Endothelial cell of umbilical vein (primary cell): Measurements from ENCODE around the gene UPF1. TPM values are rescaled to one million over a fixed set of nuclear protein-coding genes. Genes with fewer than 3 reads are reported as not detected.

Experiments
- BruUV-seq: library from RNA; stranded (reverse); fragments of 400-500 nt; replicated peaks from 2 replicates; lab custom pipeline; 2021; lab: Mats Ljungman, UMichigan
- CTCF ChIA-PET: fragments of 300-600, 350-600 bp; sonication (Branson Sonifier 250); formaldehyde crosslinking; loops from one replicate; lab custom pipeline; 2021; ENCODE audit warnings: antibody characterized with exemption, inconsistent platforms; lab: Charles Lee
- POLR2A ChIA-PET: fragments of 300-600, 350-600 bp; sonication (Branson Sonifier 250); formaldehyde crosslinking; loops from one replicate; lab custom pipeline; 2021; ENCODE audit warnings: antibody characterized with exemption, inconsistent platforms; lab: Charles Lee
- DNase-seq: peaks from one replicate; pipeline ENCODE4 v3.0.0-alpha.2; 2011; ENCODE audit warnings: low read depth, low spot score
- FAIRE-seq: peaks from 2 replicates; lab custom pipeline; 2011; peaks lifted over from hg19 to GRCh38; lab: Jason Lieb, UNC
- H2AFZ ChIP-seq: 2 replicates; pipeline ENCODE4 v1.6.0; 2012; ENCODE audit warnings: low read depth, low read length, control low read depth, inconsistent platforms
- H3K27ac ChIP-seq: 2 replicates; pipeline ENCODE4 v1.5.1; 2011; ENCODE audit warnings: low read depth, mild to moderate bottlenecking, control low read depth, low read length, moderate library complexity; ENCODE audit not compliant: insufficient read depth
- H3K27me3 ChIP-seq, 2 experiments: 2 replicates each; pipeline versions ENCODE4 v1.6.0 to v1.6.1; 2011; ENCODE audit warnings: low read length in 2 of 2, mixed read lengths in 1 of 2; ENCODE audit not compliant: control insufficient read depth in 2 of 2, insufficient read depth in 2 of 2
- H3K36me3 ChIP-seq, 2 experiments: 2 replicates in 1 of 2; 3 replicates in 1 of 2; pipeline ENCODE4 v1.5.1; 2011; ENCODE audit warnings: low read length in 2 of 2, mild to moderate bottlenecking in 1 of 2, moderate library complexity in 1 of 2; ENCODE audit not compliant: control insufficient read depth in 2 of 2, insufficient read depth in 2 of 2; ENCODE audit errors: extremely low read depth in 1 of 2
- H3K4me1 ChIP-seq: 3 replicates; pipeline ENCODE4 v1.5.1; 2011; ENCODE audit warnings: mild to moderate bottlenecking, low read length; ENCODE audit not compliant: control insufficient read depth, insufficient read depth; ENCODE audit errors: extremely low read depth
- H3K4me2 ChIP-seq: 2 replicates; pipeline ENCODE4 v1.6.1; 2011; ENCODE audit warnings: low read length, control low read depth, mixed read lengths; ENCODE audit not compliant: insufficient read depth
- H3K4me3 ChIP-seq, 3 experiments: fragments of 200-600 bp in 1 of 3; sonication (generic), shearing (Covaris generic) in 1 of 3; replicated peaks in 1 of 3; 2 replicates each; pipeline ENCODE4 v1.5.1; 2011 to 2016; ENCODE audit warnings: control low read depth in 3 of 3, low read length in 3 of 3, mild to moderate bottlenecking in 2 of 3, inconsistent platforms in 1 of 3, low read depth in 1 of 3, moderate library complexity in 1 of 3; ENCODE audit not compliant: insufficient read depth in 1 of 3
- H3K79me2 ChIP-seq: 2 replicates; pipeline ENCODE4 v1.6.0; 2012; ENCODE audit warnings: low read length, inconsistent platforms; ENCODE audit not compliant: control insufficient read depth, insufficient read depth
- H3K9ac ChIP-seq: replicated peaks from 2 replicates; pipeline ENCODE3; 2011; ENCODE audit warnings: low read length, control low read depth; ENCODE audit not compliant: insufficient read depth; ENCODE audit errors: extremely low read depth
- H3K9me1 ChIP-seq: replicated peaks from 3 replicates; pipeline ENCODE4 v1.6.0; 2011; ENCODE audit warnings: mild to moderate bottlenecking, low read length; ENCODE audit not compliant: control insufficient read depth, insufficient read depth; ENCODE audit errors: extremely low read depth
- H3K9me3 ChIP-seq: replicated peaks from 2 replicates; pipeline ENCODE4 v1.5.1; 2012; ENCODE audit warnings: low read length, inconsistent platforms; ENCODE audit not compliant: control insufficient read depth, insufficient read depth
- H4K20me1 ChIP-seq: replicated peaks from 2 replicates; pipeline ENCODE3; 2011; ENCODE audit warnings: mild to moderate bottlenecking, low read length; ENCODE audit not compliant: control insufficient read depth, insufficient read depth; ENCODE audit errors: extremely low read depth
- CTCF ChIP-seq, 2 donors: IDR thresholded peaks; 1 replicate in 1 of 2; 2 replicates in 1 of 2; pipeline ENCODE4 v1.5.1; 2011; ENCODE audit warnings: low read length in 2 of 2, mild to moderate bottlenecking in 2 of 2, moderate library complexity in 2 of 2, control low read depth in 1 of 2, inconsistent platforms in 1 of 2, low read depth in 1 of 2; ENCODE audit not compliant: insufficient read depth in 1 of 2; ENCODE audit errors: extremely low read depth in 1 of 2
- EZH2 ChIP-seq: IDR thresholded peaks from 2 replicates; pipeline ENCODE4 v1.6.1; 2012; ENCODE audit warnings: borderline replicate concordance, low read depth, mild to moderate bottlenecking, moderate library complexity, low read length, inconsistent platforms; ENCODE audit not compliant: severe bottlenecking
- FOS ChIP-seq: IDR thresholded peaks from 2 replicates; pipeline ENCODE4 v1.6.1; 2011; ENCODE audit warnings: mild to moderate bottlenecking, low read length, moderate library complexity, borderline replicate concordance; ENCODE audit not compliant: insufficient read depth
- GATA2 ChIP-seq: IDR thresholded peaks from 2 replicates; pipeline ENCODE4 v1.7.0; 2011; ENCODE audit warnings: low read depth, mild to moderate bottlenecking, moderate library complexity, mixed read lengths, low read length; ENCODE audit not compliant: insufficient read length, insufficient read depth
- JUN ChIP-seq: IDR thresholded peaks from 2 replicates; pipeline ENCODE4 v1.6.1; 2011; ENCODE audit warnings: borderline replicate concordance, low read depth; ENCODE audit not compliant: insufficient read length, insufficient read depth
- MAX ChIP-seq: IDR thresholded peaks from 2 replicates; pipeline ENCODE4 v1.6.1; 2011; ENCODE audit not compliant: insufficient read depth, insufficient read length
- MYC ChIP-seq: IDR thresholded peaks from one replicate; pipeline ENCODE4 v1.6.1; 2011; ENCODE audit warnings: mild to moderate bottlenecking, low read depth, low read length
- POLR2A ChIP-seq: IDR thresholded peaks from 2 replicates; pipeline ENCODE4 v1.6.1; 2012; ENCODE audit warnings: low read depth, mild to moderate bottlenecking, control low read depth, low read length
- POLR2AphosphoS5 ChIP-seq: IDR thresholded peaks from 2 replicates; pipeline ENCODE4 v1.6.1; 2012; ENCODE audit warnings: low read depth, mild to moderate bottlenecking, control low read depth, low read length, moderate library complexity; ENCODE audit not compliant: insufficient read depth
- dilution Hi-C: fragments of 300-500 bp; cut with MboI; formaldehyde crosslinking; loops from one replicate; pipeline ENCODE4 v1.15.0; 2019; ENCODE audit warnings: low sequenced_read_pairs; ENCODE audit not compliant: extremely low pct_ligation_motif_present
- intact Hi-C: fragments of 100-400 bp; cut with micrococcal nuclease; formaldehyde crosslinking; loops from one replicate; pipeline ENCODE4 v1.10.0; 2022
- polyA plus RNA-seq, 4 experiments: library from polyadenylated mRNA; depleted of rRNA in 3 of 4; stranded (reverse) in 3 of 4; unstranded in 1 of 4; fragments of >200 nt; gene quantifications; 2 replicates each; pipeline versions ENCODE4 v1.2.1 to v1.2.3, GENCODE V29; 2011 to 2012; ENCODE audit warnings: missing spikeins in 1 of 4
- total RNA-seq: library from RNA; stranded (reverse); gene quantifications from 2 replicates; pipeline ENCODE4 v1.2.3, GENCODE V29; 2021

UPF1 gene
- total and polyA plus RNA-seq, 2 donors (not counting 3 experiments of a cell fraction or from before 2014, with no cell fraction given), result 65.9 to 68.2 TPM

DNA sequence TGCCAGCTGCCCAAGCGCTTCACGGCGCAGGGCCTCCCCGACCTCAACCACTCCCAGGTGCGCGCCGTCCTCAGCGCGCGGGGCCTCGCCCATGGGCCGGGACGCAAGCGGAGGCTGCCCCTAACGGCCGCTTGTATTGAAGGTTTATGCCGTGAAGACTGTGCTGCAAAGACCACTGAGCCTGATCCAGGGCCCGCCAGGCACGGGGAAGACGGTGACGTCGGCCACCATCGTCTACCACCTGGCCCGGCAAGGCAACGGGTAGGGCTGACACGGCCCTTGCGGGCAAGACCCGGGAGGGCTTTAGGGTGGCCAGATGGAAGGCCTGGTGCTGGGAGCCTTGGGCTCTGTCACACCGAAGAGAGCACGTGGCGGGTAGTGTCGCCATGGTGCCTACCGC lies 23.2 kb downstream of the UPF1 start:
- Histone ChIP-seq H4K20me1 (no peaks in the 10 kb centered on the region), H3K36me3 (peaks cover 25 to 66% of the 10 kb centered on the region in 2 experiments), H3K9me3 (no peaks in the 10 kb centered on the region), H3K9me1 (no peaks in the 10 kb centered on the region), H3K4me2 (no peak overlapping the region), H3K9ac (no peak overlapping the region), H2AFZ (no peak overlapping the region), H3K79me2 (peaks cover 9% of the 10 kb centered on the region), H3K4me1 (peaks cover 26% of the 10 kb centered on the region), H3K27me3 (no peaks in the 10 kb centered on the region), H3K4me3 (no peak overlapping the region), H3K27ac (no peak overlapping the region)
- dilution Hi-C loops (no loop called here), intact Hi-C loops (no loop called here)
- POLR2A ChIA-PET, result no interaction called here
- FAIRE-seq, result no peak
- no peak for TF ChIP-seq GATA2
- no peak for TF ChIP-seq FOS
- no peak for TF ChIP-seq EZH2
- no peak for DNase-seq
- BruUV-seq, result no TSS peak
- CTCF ChIA-PET, result interaction anchor here (0.8 to 2.1 kb wide), 3 partner anchors 8 to 17 kb away, joined by 3 to 9 read pairs (median 4); no protein-coding TSS in a partner anchor

- dilution Hi-C loops (no loop called here), intact Hi-C loops (no loop called here)
- FAIRE-seq, result no peak
- peaks cover 25 to 71% of the 10 kb centered on the region in 2 experiments for H3K36me3 ChIP-seq
- CTCF ChIA-PET, result interaction anchor here (0.8 to 2.1 kb wide), 12 partner anchors 7 to 266 kb away, joined by 3 to 11 read pairs (median 4); partner anchors contain the start of gene UPF1
- POLR2A ChIA-PET, result no interaction called here
- no peak for DNase-seq
- peaks cover 23% of the 10 kb centered on the region for H3K4me1 ChIP-seq
- no peak overlapping the region for H3K4me3 ChIP-seq
- TF ChIP-seq POLR2AphosphoS5, result no peak
- no peak for TF ChIP-seq CTCF (IDR thresholded peaks at IDR 0.05; ENCODE audit: extremely low read depth in 1 of 2, insufficient read depth in 1 of 2, low read depth in 1 of 2, low read length in 2 of 2)
- no peak for TF ChIP-seq FOS
- TF ChIP-seq POLR2A, result no peak
- no peak for TF ChIP-seq EZH2
- TF ChIP-seq MYC, result no peak
- no peak for TF ChIP-seq GATA2
- no peak for TF ChIP-seq JUN
- no peak for TF ChIP-seq MAX
- H3K9me3 ChIP-seq, result no peaks in the 10 kb centered on the region
- H3K27ac ChIP-seq, result no peak overlapping the region
- BruUV-seq, result no TSS peak
- H3K9ac ChIP-seq, result no peak overlapping the region
- no peak overlapping the region for H2AFZ ChIP-seq
- no peak overlapping the region for H3K4me2 ChIP-seq
- peaks cover 2% of the 10 kb centered on the region for H3K79me2 ChIP-seq
- H3K27me3 ChIP-seq, result no peaks in the 10 kb centered on the region
- H4K20me1 ChIP-seq, result no peaks in the 10 kb centered on the region
- H3K9me1 ChIP-seq, result no peaks in the 10 kb centered on the region
Measured at GRCh38 chr19:18855647-18856384, 24.1 kb downstream of the UPF1 start.
